Esophagus squamous epithelium (tissue), 4 donors: ENCODE results near the gene TREX2.

Experiments used
- POLR2A ChIP-seq, 4 donors: fragments of 450-650 bp; IDR thresholded peaks; one replicate each; pipeline ENCODE4 v1.6.1; 2017; ENCODE audit warnings: antibody characterized with exemption in 4 of 4, mild to moderate bottlenecking in 4 of 4, moderate library complexity in 3 of 4
- TF ChIP-seq, protein P1 (sequence below), 6 experiments: fragments of 450-650 bp in 4 of 6; fragments of 200-600 bp in 2 of 6; sonication (generic) in 2 of 6; IDR thresholded peaks; one replicate each; pipeline ENCODE4 v1.5.1; 2016 to 2019; ENCODE audit warnings: antibody characterized with exemption in 6 of 6, mild to moderate bottlenecking in 4 of 6, moderate library complexity in 4 of 6

DNA sequence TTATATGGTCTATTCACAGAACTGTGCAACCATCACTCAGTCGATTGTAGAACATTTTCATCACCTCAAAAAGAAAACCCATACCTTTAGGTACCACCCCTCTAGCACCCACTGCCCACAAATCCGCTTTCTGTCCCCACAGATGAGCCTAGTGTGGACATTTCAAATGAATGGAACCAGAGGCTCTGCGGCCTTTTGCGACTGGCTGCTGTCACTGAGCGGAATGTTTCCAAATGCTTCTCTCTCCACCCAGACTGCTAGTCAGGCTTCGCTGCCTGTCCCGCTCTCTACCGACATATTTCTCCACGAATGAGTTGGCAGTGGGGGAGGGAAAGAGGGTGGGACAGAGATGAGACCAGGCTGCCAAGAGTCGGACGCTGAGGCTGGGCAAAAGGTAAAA, 47.2 kb upstream of the TREX2 start:
- TF ChIP-seq, protein P1, sequence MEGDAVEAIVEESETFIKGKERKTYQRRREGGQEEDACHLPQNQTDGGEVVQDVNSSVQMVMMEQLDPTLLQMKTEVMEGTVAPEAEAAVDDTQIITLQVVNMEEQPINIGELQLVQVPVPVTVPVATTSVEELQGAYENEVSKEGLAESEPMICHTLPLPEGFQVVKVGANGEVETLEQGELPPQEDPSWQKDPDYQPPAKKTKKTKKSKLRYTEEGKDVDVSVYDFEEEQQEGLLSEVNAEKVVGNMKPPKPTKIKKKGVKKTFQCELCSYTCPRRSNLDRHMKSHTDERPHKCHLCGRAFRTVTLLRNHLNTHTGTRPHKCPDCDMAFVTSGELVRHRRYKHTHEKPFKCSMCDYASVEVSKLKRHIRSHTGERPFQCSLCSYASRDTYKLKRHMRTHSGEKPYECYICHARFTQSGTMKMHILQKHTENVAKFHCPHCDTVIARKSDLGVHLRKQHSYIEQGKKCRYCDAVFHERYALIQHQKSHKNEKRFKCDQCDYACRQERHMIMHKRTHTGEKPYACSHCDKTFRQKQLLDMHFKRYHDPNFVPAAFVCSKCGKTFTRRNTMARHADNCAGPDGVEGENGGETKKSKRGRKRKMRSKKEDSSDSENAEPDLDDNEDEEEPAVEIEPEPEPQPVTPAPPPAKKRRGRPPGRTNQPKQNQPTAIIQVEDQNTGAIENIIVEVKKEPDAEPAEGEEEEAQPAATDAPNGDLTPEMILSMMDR (IDR thresholded peaks at IDR 0.05): no peak
- no peak for TF ChIP-seq POLR2A (IDR thresholded peaks at IDR 0.05)
